ENCODE measurements around the gene CAMTA1.

CAMTA1 gene

GRCh38 chr1:7351649-7352048 is 566.4 kb downstream of the CAMTA1 start:
- no peaks in the 10 kb centered on the region for H3K9me3 ChIP-seq (ENCODE audit: insufficient read depth, low read depth, low read length)
- no peak overlapping the region for H3K18ac ChIP-seq (ENCODE audit: low read length)
- H4K91ac ChIP-seq (ENCODE audit: low read depth, low read length): no peak overlapping the region
- H3K4ac ChIP-seq (ENCODE audit: low read depth, low read length): no peak overlapping the region
- H3K4me1 ChIP-seq (ENCODE audit: control insufficient read depth in 1 of 2, insufficient read depth in 2 of 2, low read length in 2 of 2): no peaks in the 10 kb centered on the region
- no peak overlapping the region for H4K8ac ChIP-seq (ENCODE audit: low read depth, low read length)
- no peaks in the 10 kb centered on the region for H3K36me3 ChIP-seq (ENCODE audit: control insufficient read depth in 1 of 2, insufficient read depth in 2 of 2, low read length in 2 of 2)
- H2BK12ac ChIP-seq (ENCODE audit: low read length): no peak overlapping the region
- no CpG with 5 or more reads among the region's 13 CpGs for WGBS (ENCODE audit: extremely low coverage, insufficient coverage, insufficient read length)
- no peak overlapping the region for H3K9ac ChIP-seq (ENCODE audit: low read length)
- H3K79me1 ChIP-seq (ENCODE audit: low read length): no peaks in the 10 kb centered on the region
- no peak for DNase-seq
- no peak overlapping the region for H2AK5ac ChIP-seq (ENCODE audit: low read length)
- H4K12ac ChIP-seq (ENCODE audit: low read depth, low read length): no peak overlapping the region
- H2BK5ac ChIP-seq (ENCODE audit: low read depth, low read length, poor library complexity): no peak overlapping the region
- no peak overlapping the region for H3K27ac ChIP-seq (ENCODE audit: low read depth, low read length)
- H3K23ac ChIP-seq (ENCODE audit: low read length): no peak overlapping the region
- H2BK120ac ChIP-seq (ENCODE audit: insufficient read depth, low read length, poor library complexity): no peak overlapping the region
- no peaks in the 10 kb centered on the region for H3K79me2 ChIP-seq (ENCODE audit: control insufficient read depth, insufficient read depth, low read length, poor library complexity)
- H3K14ac ChIP-seq (ENCODE audit: low read length): no peak overlapping the region
- no peaks in the 10 kb centered on the region for H3K27me3 ChIP-seq (ENCODE audit: insufficient read depth, low read length)
- no peak overlapping the region for H3K4me3 ChIP-seq (ENCODE audit: low read depth, low read length)
- no peak overlapping the region for H2AFZ ChIP-seq (ENCODE audit: insufficient read depth, low read length, poor library complexity)
- no peak overlapping the region for H3K4me2 ChIP-seq (ENCODE audit: low read length)

GRCh38 chr1:7352364-7352763 is 567.1 kb downstream of the CAMTA1 start:
- Histone ChIP-seq H3K79me2 (ENCODE audit: control insufficient read depth, insufficient read depth, low read length, poor library complexity) (no peaks in the 10 kb centered on the region), H3K27ac (ENCODE audit: low read depth, low read length) (no peak overlapping the region), H3K4ac (ENCODE audit: low read depth, low read length) (no peak overlapping the region), H4K91ac (ENCODE audit: low read depth, low read length) (no peak overlapping the region), H2BK120ac (ENCODE audit: insufficient read depth, low read length, poor library complexity) (no peak overlapping the region), H3K4me3 (ENCODE audit: low read depth, low read length) (no peak overlapping the region), H4K12ac (ENCODE audit: low read depth, low read length) (no peak overlapping the region), H4K8ac (ENCODE audit: low read depth, low read length) (no peak overlapping the region), H2AK5ac (ENCODE audit: low read length) (no peak overlapping the region), H2AFZ (ENCODE audit: insufficient read depth, low read length, poor library complexity) (no peak overlapping the region), H3K4me2 (ENCODE audit: low read length) (no peak overlapping the region), H3K18ac (ENCODE audit: low read length) (no peak overlapping the region), H2BK12ac (ENCODE audit: low read length) (no peak overlapping the region), H3K14ac (ENCODE audit: low read length) (no peak overlapping the region), H3K27me3 (ENCODE audit: insufficient read depth, low read length) (no peaks in the 10 kb centered on the region), H3K23ac (ENCODE audit: low read length) (no peak overlapping the region), H3K9me3 (ENCODE audit: insufficient read depth, low read depth, low read length) (no peaks in the 10 kb centered on the region), H3K79me1 (ENCODE audit: low read length) (no peaks in the 10 kb centered on the region), H3K4me1 (ENCODE audit: control insufficient read depth in 1 of 2, insufficient read depth in 2 of 2, low read length in 2 of 2) (no peaks in the 10 kb centered on the region), H3K36me3 (ENCODE audit: control insufficient read depth in 1 of 2, insufficient read depth in 2 of 2, low read length in 2 of 2) (no peaks in the 10 kb centered on the region), H3K9ac (ENCODE audit: low read length) (no peak overlapping the region), H2BK5ac (ENCODE audit: low read depth, low read length, poor library complexity) (no peak overlapping the region)
- DNase-seq: no peak
- WGBS (ENCODE audit: extremely low coverage, insufficient coverage, insufficient read length): no CpG with 5 or more reads among the region's 4 CpGs

GRCh38 chr1:7352974-7353373 is 567.7 kb downstream of the CAMTA1 start:
- Histone ChIP-seq H3K79me2 (ENCODE audit: control insufficient read depth, insufficient read depth, low read length, poor library complexity) (no peaks in the 10 kb centered on the region), H3K9ac (ENCODE audit: low read length) (no peak overlapping the region), H3K18ac (ENCODE audit: low read length) (no peak overlapping the region), H3K4me1 (ENCODE audit: control insufficient read depth in 1 of 2, insufficient read depth in 2 of 2, low read length in 2 of 2) (no peaks in the 10 kb centered on the region), H2BK5ac (ENCODE audit: low read depth, low read length, poor library complexity) (no peak overlapping the region), H3K79me1 (ENCODE audit: low read length) (no peaks in the 10 kb centered on the region), H2AK5ac (ENCODE audit: low read length) (no peak overlapping the region), H3K36me3 (ENCODE audit: control insufficient read depth in 1 of 2, insufficient read depth in 2 of 2, low read length in 2 of 2) (no peaks in the 10 kb centered on the region), H3K9me3 (ENCODE audit: insufficient read depth, low read depth, low read length) (no peaks in the 10 kb centered on the region), H4K8ac (ENCODE audit: low read depth, low read length) (no peak overlapping the region), H3K14ac (ENCODE audit: low read length) (no peak overlapping the region), H3K4me2 (ENCODE audit: low read length) (no peak overlapping the region), H4K91ac (ENCODE audit: low read depth, low read length) (no peak overlapping the region), H4K12ac (ENCODE audit: low read depth, low read length) (no peak overlapping the region), H2AFZ (ENCODE audit: insufficient read depth, low read length, poor library complexity) (no peak overlapping the region), H2BK12ac (ENCODE audit: low read length) (no peak overlapping the region), H3K27me3 (ENCODE audit: insufficient read depth, low read length) (no peaks in the 10 kb centered on the region), H3K23ac (ENCODE audit: low read length) (no peak overlapping the region), H3K27ac (ENCODE audit: low read depth, low read length) (no peak overlapping the region), H2BK120ac (ENCODE audit: insufficient read depth, low read length, poor library complexity) (no peak overlapping the region), H3K4ac (ENCODE audit: low read depth, low read length) (no peak overlapping the region), H3K4me3 (ENCODE audit: low read depth, low read length) (no peak overlapping the region)
- no peak for DNase-seq
- WGBS (ENCODE audit: extremely low coverage, insufficient coverage, insufficient read length): no CpG with 5 or more reads among the region's 4 CpGs

GRCh38 chr1:7355646-7356045 is 570.4 kb downstream of the CAMTA1 start:
- Histone ChIP-seq H3K79me1 (ENCODE audit: low read length) (no peaks in the 10 kb centered on the region), H3K14ac (ENCODE audit: low read length) (no peak overlapping the region), H2BK12ac (ENCODE audit: low read length) (no peak overlapping the region), H2BK120ac (ENCODE audit: insufficient read depth, low read length, poor library complexity) (no peak overlapping the region), H3K4me3 (ENCODE audit: low read depth, low read length) (no peak overlapping the region), H3K79me2 (ENCODE audit: control insufficient read depth, insufficient read depth, low read length, poor library complexity) (no peaks in the 10 kb centered on the region), H3K27ac (ENCODE audit: low read depth, low read length) (no peak overlapping the region), H3K36me3 (ENCODE audit: control insufficient read depth in 1 of 2, insufficient read depth in 2 of 2, low read length in 2 of 2) (no peaks in the 10 kb centered on the region), H2BK5ac (ENCODE audit: low read depth, low read length, poor library complexity) (no peak overlapping the region), H4K12ac (ENCODE audit: low read depth, low read length) (no peak overlapping the region), H4K91ac (ENCODE audit: low read depth, low read length) (no peak overlapping the region), H2AFZ (ENCODE audit: insufficient read depth, low read length, poor library complexity) (no peak overlapping the region), H3K27me3 (ENCODE audit: insufficient read depth, low read length) (no peaks in the 10 kb centered on the region), H3K4me1 (ENCODE audit: control insufficient read depth in 1 of 2, insufficient read depth in 2 of 2, low read length in 2 of 2) (no peaks in the 10 kb centered on the region), H3K23ac (ENCODE audit: low read length) (no peak overlapping the region), H4K8ac (ENCODE audit: low read depth, low read length) (no peak overlapping the region), H3K9me3 (ENCODE audit: insufficient read depth, low read depth, low read length) (peaks cover 4% of the 10 kb centered on the region), H3K4me2 (ENCODE audit: low read length) (no peak overlapping the region), H3K9ac (ENCODE audit: low read length) (no peak overlapping the region), H3K4ac (ENCODE audit: low read depth, low read length) (no peak overlapping the region), H3K18ac (ENCODE audit: low read length) (no peak overlapping the region), H2AK5ac (ENCODE audit: low read length) (no peak overlapping the region)
- DNase-seq: no peak
- no CpG with 5 or more reads among the region's 2 CpGs for WGBS (ENCODE audit: extremely low coverage, insufficient coverage, insufficient read length)
